CD14-positive monocyte (primary cell): ENCODE results near the gene FXYD2. TPM values are rescaled to one million over a fixed set of nuclear protein-coding genes. Genes with fewer than 3 reads are reported as not detected.
A peak's percentile ranks its signal among the peaks of the same experiment; 100 is the strongest.

Source experiments
- DNase-seq, 3 donors: peaks; one replicate each; pipeline ENCODE4 v3.0.0-alpha.2; 2011 to 2022
- H2AFZ ChIP-seq: 2 replicates; pipeline ENCODE4 v1.6.0; 2012; ENCODE audit warnings: mild to moderate bottlenecking, low read depth, low read length, inconsistent platforms; ENCODE audit not compliant: insufficient read depth, poor library complexity, severe bottlenecking
- H3K27ac ChIP-seq, 2 donors: 1 replicate in 1 of 2; 2 replicates in 1 of 2; pipeline ENCODE4 v1.5.1; 2012 to 2013; ENCODE audit warnings: low read length in 2 of 2, control low read depth in 1 of 2, inconsistent platforms in 1 of 2, low read depth in 1 of 2, mild to moderate bottlenecking in 1 of 2
- H3K27me3 ChIP-seq, 2 donors: one replicate each; pipeline versions ENCODE4 v1.6.0 to v1.6.1; 2011 to 2013; ENCODE audit warnings: low read length in 2 of 2; ENCODE audit not compliant: control insufficient read depth in 2 of 2, insufficient read depth in 2 of 2
- H3K36me3 ChIP-seq, 2 donors: replicated peaks in 1 of 2; 1 replicate in 1 of 2; 2 replicates in 1 of 2; pipeline versions ENCODE4 v1.5.1 to v1.6.1; 2012 to 2013; ENCODE audit warnings: low read length in 2 of 2, control low read depth in 1 of 2, inconsistent platforms in 1 of 2, mild to moderate bottlenecking in 1 of 2; ENCODE audit not compliant: insufficient read depth in 2 of 2, control insufficient read depth in 1 of 2
- H3K4me1 ChIP-seq, 2 donors: 1 replicate in 1 of 2; 2 replicates in 1 of 2; pipeline versions ENCODE4 v1.5.1 to v1.6.1; 2012 to 2013; ENCODE audit warnings: low read length in 2 of 2, control low read depth in 1 of 2, inconsistent platforms in 1 of 2, mild to moderate bottlenecking in 1 of 2, moderate library complexity in 1 of 2; ENCODE audit not compliant: insufficient read depth in 2 of 2, control insufficient read depth in 1 of 2
- H3K4me2 ChIP-seq: replicated peaks from 2 replicates; pipeline ENCODE3; 2012; ENCODE audit warnings: low read length, moderate library complexity, mild to moderate bottlenecking; ENCODE audit not compliant: poor library complexity, severe bottlenecking; ENCODE audit errors: extremely low read depth
- H3K4me3 ChIP-seq, 3 experiments: fragments of 200-600 bp in 1 of 3; sonication (generic) in 1 of 3; replicated peaks in 1 of 3; 1 replicate in 2 of 3; 2 replicates in 1 of 3; pipeline ENCODE4 v1.5.1; 2011 to 2013; ENCODE audit warnings: low read length in 3 of 3, mild to moderate bottlenecking in 3 of 3, control low read depth in 2 of 3, low read depth in 2 of 3, inconsistent platforms in 1 of 3, moderate library complexity in 1 of 3
- H3K79me2 ChIP-seq: 2 replicates; pipeline ENCODE4 v1.6.0; 2012; ENCODE audit warnings: mild to moderate bottlenecking, control low read depth, inconsistent platforms, low read length, moderate library complexity; ENCODE audit not compliant: insufficient read depth
- H3K9ac ChIP-seq: 2 replicates; pipeline ENCODE4 v1.6.0; 2017; ENCODE audit warnings: low read length, mild to moderate bottlenecking; ENCODE audit not compliant: insufficient read depth, poor library complexity, severe bottlenecking
- H3K9me3 ChIP-seq, 2 donors: replicated peaks in 1 of 2; 1 replicate in 1 of 2; 2 replicates in 1 of 2; pipeline versions ENCODE4 v1.5.1 to v1.6.1; 2012 to 2013; ENCODE audit warnings: low read length in 2 of 2, control low read depth in 1 of 2; ENCODE audit not compliant: control insufficient read depth in 1 of 2, insufficient read depth in 1 of 2
- H4K20me1 ChIP-seq: 2 replicates; pipeline ENCODE4 v1.6.0; 2012; ENCODE audit warnings: mild to moderate bottlenecking, low read length, control low read depth, moderate library complexity; ENCODE audit not compliant: insufficient read depth
- H3K27ac Mint-ChIP-seq, 7 donors: one replicate each; pipeline ENCODE4 v1.8.0; 2020; ENCODE audit warnings: mild to moderate bottlenecking in 7 of 7, mixed read lengths in 7 of 7, moderate library complexity in 6 of 7, inconsistent platforms in 2 of 7
- H3K27me3 Mint-ChIP-seq, 3 donors: one replicate each; pipeline ENCODE4 v1.8.0; 2021 to 2022; ENCODE audit warnings: low read depth in 3 of 3, mild to moderate bottlenecking in 3 of 3, mixed read lengths in 3 of 3, moderate library complexity in 3 of 3, inconsistent platforms in 1 of 3
- H3K36me3 Mint-ChIP-seq, 2 donors: one replicate each; pipeline ENCODE4 v1.8.0; 2020; ENCODE audit warnings: mixed read lengths in 2 of 2, inconsistent platforms in 1 of 2, mild to moderate bottlenecking in 1 of 2
- H3K4me1 Mint-ChIP-seq: one replicate; pipeline ENCODE4 v1.8.0; 2020; ENCODE audit warnings: mild to moderate bottlenecking, mixed read lengths
- H3K4me3 Mint-ChIP-seq, 2 donors: one replicate each; pipeline ENCODE4 v1.8.0; 2020; ENCODE audit warnings: mild to moderate bottlenecking in 2 of 2, mixed read lengths in 2 of 2, moderate library complexity in 1 of 2
- H3K9me3 Mint-ChIP-seq, 7 donors: one replicate each; pipeline ENCODE4 v1.8.0; 2020 to 2022; ENCODE audit warnings: mixed read lengths in 7 of 7, mild to moderate bottlenecking in 6 of 7, moderate library complexity in 6 of 7, inconsistent platforms in 2 of 7
- CTCF ChIP-seq: fragments of 200-600 bp; IDR thresholded peaks from one replicate; pipeline ENCODE4 v1.8.0; 2022; ENCODE audit warnings: antibody characterized with exemption, mild to moderate bottlenecking
- WGBS: methylation state at CpG from one replicate; pipeline ENCODE4 v1.1.5; 2013; ENCODE audit warnings: missing lambda C conversion rate; ENCODE audit not compliant: insufficient coverage; 5-methylcytosine and 5-hydroxymethylcytosine counted together
- intact Hi-C, 2 donors: fragments of 100-400 bp; cut with micrococcal nuclease; formaldehyde crosslinking; loops; one replicate each; pipeline versions ENCODE4 v1.15.0 to v1.15.1; 2023
- polyA plus RNA-seq, 3 donors: library from polyadenylated mRNA; depleted of rRNA in 1 of 3; unstranded in 2 of 3; stranded (reverse) in 1 of 3; fragments of 300-500 nt in 2 of 3; fragments of >200 nt in 1 of 3; fragmentation: Illumina TruSeq in 2 of 3; gene quantifications; 1 replicate in 2 of 3; 2 replicates in 1 of 3; pipeline ENCODE4 v1.2.3, GENCODE V29; 2012 to 2021

FXYD2 gene
- polyA plus RNA-seq, 3 donors, result 0.96 to 4.4 (median 2.5) TPM

GRCh38 chr11:117820071-117820470 lies 4.5 kb downstream of the FXYD2 start:
- H3K36me3 ChIP-seq, result no peaks in the 10 kb centered on the region
- no peak overlapping the region for H3K9ac ChIP-seq
- Mint-ChIP-seq H3K9me3 (peaks cover 0 to 2% (median 0%) of the 10 kb centered on the region in 7 donors), H3K27ac (peak overlapping the region in 4 of 7 donors; percentile 17 to 81 (median 56)), H3K36me3 (no peaks in the 10 kb centered on the region), H3K4me1 (peaks cover 75% of the 10 kb centered on the region), H3K27me3 (no peaks in the 10 kb centered on the region), H3K4me3 (no peak overlapping the region)
- H2AFZ ChIP-seq, result no peak overlapping the region
- no peak for DNase-seq
- WGBS, result 96% methylated on average over 8 of the region's 11 CpGs
- intact Hi-C loops, result loop anchor here (5.0 kb wide), 2 partner anchors 82 to 127 kb away; no protein-coding TSS in a partner anchor
- no peaks in the 10 kb centered on the region for H4K20me1 ChIP-seq
- no peak overlapping the region for H3K4me3 ChIP-seq
- no peak overlapping the region for H3K27ac ChIP-seq
- no peak overlapping the region for H3K4me2 ChIP-seq
- H3K79me2 ChIP-seq, result no peaks in the 10 kb centered on the region
- no peak for TF ChIP-seq CTCF
- no peaks in the 10 kb centered on the region for H3K9me3 ChIP-seq
- H3K4me1 ChIP-seq, result peaks cover 75 to 78% of the 10 kb centered on the region in 2 donors
- no peaks in the 10 kb centered on the region for H3K27me3 ChIP-seq

- Histone ChIP-seq H3K4me1 (peaks cover 75 to 78% of the 10 kb centered on the region in 2 donors), H3K4me2 (no peak overlapping the region), H3K27ac (peak overlapping the region in 1 of 2 donors; percentile 99), H3K4me3 (no peak overlapping the region), H3K36me3 (no peaks in the 10 kb centered on the region), H2AFZ (no peak overlapping the region), H3K9me3 (no peaks in the 10 kb centered on the region), H3K79me2 (no peaks in the 10 kb centered on the region), H4K20me1 (no peaks in the 10 kb centered on the region), H3K9ac (no peak overlapping the region), H3K27me3 (no peaks in the 10 kb centered on the region)
- 88% methylated on average over 9 of the region's 10 CpGs for WGBS
- peak; percentile 58 for TF ChIP-seq CTCF
- DNase-seq, result peak; percentile 61 to 81 (median 66)
- intact Hi-C loops, result loop anchor here (2.0 to 5.0 kb wide), 5 partner anchors 83 to 392 kb away; partner anchors contain the start of gene IL10RA (in 1 of the 2)
- no peak overlapping the region for H3K4me3 Mint-ChIP-seq
- peaks cover 0 to 2% (median 0%) of the 10 kb centered on the region in 7 donors for H3K9me3 Mint-ChIP-seq
- no peaks in the 10 kb centered on the region for H3K27me3 Mint-ChIP-seq
- no peaks in the 10 kb centered on the region for H3K36me3 Mint-ChIP-seq
- peaks cover 75% of the 10 kb centered on the region for H3K4me1 Mint-ChIP-seq
- peak overlapping the region; percentile 76 to 99 (median 99) for H3K27ac Mint-ChIP-seq
Observed at GRCh38 chr11:117819096-117820040, 5.2 kb downstream of the FXYD2 start.
